H4 (cell line): ENCODE results near the gene CDKN2C. TPM values are rescaled to one million over a fixed set of nuclear protein-coding genes. Genes with fewer than 3 reads are reported as not detected.
"Not testable (repeated sequence)": the region's sequence is repeated elsewhere in the genome, so short reads cannot be mapped to it uniquely, and the experiment has no call there.

ENCODE experiments used
- DNase-seq: peaks from one replicate; pipeline ENCODE4 v3.0.0-alpha.2; 2015; ENCODE audit warnings: low spot score
- total RNA-seq: library from RNA; depleted of rRNA; stranded (reverse); fragments of >200 nt; shearing (Covaris generic); gene quantifications from 2 replicates; pipeline ENCODE4 v1.2.3, GENCODE V29; 2014; rRNA removed

The CDKN2C gene
- 167 and 185 TPM in 2 replicates for total RNA-seq

DNA sequence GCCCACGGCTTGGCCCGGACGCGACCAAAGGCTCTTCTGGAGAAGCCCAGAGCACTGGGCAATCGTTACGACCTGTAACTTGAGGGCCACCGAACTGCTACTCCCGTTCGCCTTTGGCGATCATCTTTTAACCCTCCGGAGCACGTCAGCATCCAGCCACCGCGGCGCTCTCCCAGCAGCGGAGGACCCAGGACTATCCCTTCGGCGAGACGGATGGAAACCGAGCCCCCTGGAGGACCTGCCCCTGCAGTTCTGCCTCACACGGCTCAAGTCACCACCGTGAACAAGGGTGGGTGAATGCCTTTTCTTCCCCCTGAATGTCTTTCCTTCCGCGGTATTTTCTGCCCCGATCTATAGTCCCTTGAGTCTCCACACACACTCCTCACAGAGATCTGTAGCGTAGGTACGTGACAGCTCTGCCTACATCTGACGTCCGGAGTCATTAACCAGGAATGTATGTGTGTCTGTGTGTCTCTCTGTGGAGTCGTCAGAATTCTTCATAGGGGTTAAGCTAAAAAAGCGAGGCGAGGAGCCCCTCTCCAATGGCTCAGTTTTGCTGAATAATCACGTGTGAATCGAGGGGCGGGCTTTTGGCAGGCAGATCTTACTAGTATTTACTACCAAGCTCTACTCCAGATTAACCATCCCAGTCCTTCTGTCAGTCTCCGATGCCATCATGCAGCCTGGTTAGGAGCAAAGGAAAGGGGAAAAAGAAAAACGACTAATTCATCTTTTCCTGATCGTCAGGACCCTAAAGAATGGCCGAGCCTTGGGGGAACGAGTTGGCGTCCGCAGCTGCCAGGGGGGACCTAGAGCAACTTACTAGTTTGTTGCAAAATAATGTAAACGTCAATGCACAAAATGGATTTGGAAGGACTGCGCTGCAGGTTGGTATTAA lies at the start of gene CDKN2C:
CDKN2C (plus strand) TSS at position 635 of the 898 bp plus-strand sequence; CDS start at position 759, 124 bp downstream.
- DNase-seq = peak; percentile 91

- no peak for DNase-seq
These were observed 49.6 kb upstream of the CDKN2C start for GRCh38 chr1:50920409-50920808.

DNA sequence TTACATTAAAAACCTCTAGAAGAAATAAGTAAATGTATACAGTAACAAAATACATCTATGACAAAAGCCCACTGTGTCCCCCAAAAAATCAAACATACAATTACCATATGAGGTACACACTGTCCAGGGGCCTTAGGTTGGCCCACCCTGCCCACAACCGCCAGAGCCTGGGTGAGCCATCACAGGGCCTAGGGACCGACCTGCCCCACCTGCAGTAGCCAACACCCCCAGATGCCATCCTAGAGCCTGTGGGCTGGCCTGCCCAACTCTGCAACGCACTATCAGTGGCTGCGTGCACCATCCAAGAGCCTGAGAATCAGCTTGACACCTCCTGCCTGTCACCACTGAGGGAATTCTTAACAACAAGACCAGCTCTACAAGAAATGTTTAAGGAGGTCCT lies 49.0 kb upstream of the CDKN2C start:
- no peak for DNase-seq

DNA sequence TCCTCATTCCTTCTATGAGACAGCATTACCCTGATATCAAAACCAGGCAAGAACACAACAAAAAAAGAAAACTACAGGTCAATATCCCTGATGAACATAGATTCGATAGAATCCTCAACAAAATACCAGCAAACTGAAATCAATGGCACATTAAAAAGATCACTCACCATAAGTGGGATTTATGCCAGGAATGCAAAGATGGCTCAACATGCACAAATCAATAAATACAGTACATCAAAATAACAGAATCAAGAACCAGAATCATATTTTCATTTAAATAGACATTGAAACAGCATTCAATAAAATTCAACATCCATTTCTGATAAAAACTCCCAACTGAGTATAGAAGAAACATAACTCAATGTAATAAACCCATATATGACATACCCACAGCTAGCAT lies 46.5 kb upstream of the CDKN2C start:
- DNase-seq = no peak

DNA sequence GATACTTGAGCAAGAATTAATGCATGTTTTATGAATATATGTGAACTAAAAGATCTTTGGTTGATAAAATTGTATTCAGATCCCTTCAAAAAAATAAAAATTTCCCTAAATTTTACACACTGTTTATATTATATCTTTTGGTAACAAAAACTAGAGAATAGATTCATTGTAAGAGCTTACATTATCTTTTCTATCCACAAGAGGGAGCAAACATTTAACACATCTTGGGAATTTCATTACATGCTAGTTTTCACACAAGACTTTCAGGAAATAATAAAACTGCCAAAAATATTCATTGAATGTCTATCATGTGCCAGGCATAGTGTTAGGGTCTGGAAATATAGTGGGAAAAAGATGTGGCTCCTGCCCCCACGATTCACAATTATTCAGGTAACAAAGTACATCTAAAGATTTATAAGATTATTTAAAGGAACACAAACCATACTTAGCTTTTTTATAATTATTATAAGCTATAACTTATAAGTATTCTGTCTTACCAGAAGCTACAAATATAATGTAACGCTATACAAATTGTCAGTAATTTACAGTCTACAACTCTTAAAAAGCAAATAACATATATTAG lies 40.6 kb upstream of the CDKN2C start:
- DNase-seq = peak; percentile 44

- no peak for DNase-seq
These were observed 39.9 kb upstream of the CDKN2C start for GRCh38 chr1:50930193-50930592.

GRCh38 chr1:50930965-50931737 lies 38.9 kb upstream of the CDKN2C start:
- no peak for DNase-seq

- DNase-seq = not testable (repeated sequence)
These were observed 38.0 kb upstream of the CDKN2C start for GRCh38 chr1:50932043-50932442.

- DNase-seq = not testable (repeated sequence)
These were observed 36.3 kb upstream of the CDKN2C start for GRCh38 chr1:50933770-50934169.

DNA sequence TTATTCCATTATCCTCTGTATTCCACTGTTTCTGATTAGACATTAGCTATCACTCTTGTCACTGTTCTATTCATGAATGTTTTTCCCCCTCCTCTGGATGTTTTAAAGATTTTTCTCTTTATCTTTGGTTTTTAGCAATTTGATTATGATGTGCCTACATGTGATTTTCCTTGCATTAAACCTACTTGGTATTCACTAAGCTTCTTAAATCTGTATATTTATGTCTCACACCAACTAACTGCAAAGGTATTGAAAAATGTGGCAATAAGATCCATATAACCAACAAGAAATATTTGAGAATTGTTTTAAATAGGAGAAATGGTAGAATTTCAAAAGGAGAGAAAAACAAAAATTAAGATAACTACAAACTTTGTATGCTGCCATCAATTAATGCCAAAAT lies 35.2 kb upstream of the CDKN2C start:
- DNase-seq = no peak

DNA sequence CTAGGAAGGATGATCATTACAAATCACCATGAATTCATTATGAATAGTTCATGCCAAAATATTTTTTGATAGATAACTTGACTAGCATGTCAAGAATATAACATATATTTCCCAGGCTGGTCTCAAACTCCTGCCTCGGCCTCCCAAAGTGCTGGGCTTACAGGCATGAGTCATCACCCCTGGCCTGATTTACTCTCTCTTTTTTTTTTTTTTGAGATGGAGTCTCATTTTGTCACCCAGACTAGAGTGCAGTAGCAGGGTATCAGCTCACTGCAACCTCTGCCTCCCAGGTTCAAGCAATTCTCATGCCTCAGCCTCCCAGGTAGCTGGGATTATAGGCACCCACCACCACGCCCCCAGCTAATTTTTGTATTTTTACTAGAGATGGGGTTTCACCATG lies 34.8 kb upstream of the CDKN2C start:
- not testable (repeated sequence) for DNase-seq

GRCh38 chr1:50936321-50936720 lies 33.7 kb upstream of the CDKN2C start:
- DNase-seq = no peak

GRCh38 chr1:50940291-50940690 lies 29.8 kb upstream of the CDKN2C start:
- no peak for DNase-seq

DNA sequence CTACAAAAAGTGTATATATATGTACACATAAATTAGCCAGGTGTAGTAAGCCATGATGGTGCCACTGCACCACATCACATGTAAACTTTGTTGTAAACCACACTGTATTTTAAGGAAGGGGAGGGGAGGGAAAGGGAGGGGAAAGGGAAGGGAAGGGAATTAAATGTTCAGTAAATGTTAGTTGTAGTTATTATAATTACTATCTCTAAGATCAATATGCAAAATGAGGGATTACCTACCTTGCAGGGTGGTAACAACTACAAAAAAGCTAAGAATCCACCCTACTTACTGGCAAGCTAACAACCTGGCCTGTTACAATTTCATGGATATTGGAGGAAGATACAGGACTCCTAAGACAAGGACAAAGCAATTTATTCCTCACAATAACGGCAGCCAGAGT lies 27.7 kb upstream of the CDKN2C start:
- no peak for DNase-seq

GRCh38 chr1:50949286-50949982 lies 20.6 kb upstream of the CDKN2C start:
- no peak for DNase-seq

DNA sequence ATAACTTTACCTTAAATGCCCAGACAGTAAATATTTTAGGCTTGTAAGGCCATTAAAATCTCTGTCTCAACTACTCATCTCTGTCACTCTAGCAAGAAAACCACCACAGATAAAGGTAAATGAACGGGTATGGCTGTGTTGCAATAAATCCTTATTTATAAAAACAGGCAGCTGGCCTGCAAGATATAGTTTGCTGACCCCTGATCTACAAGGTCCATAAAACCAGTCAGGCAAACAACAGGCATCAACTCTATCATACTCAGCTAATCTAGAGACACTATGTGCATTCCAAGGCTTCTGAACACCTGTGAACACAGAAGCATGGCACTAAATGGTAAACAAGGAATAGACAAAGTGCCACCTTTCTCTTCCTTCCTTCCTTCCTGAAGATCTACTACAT lies 19.6 kb upstream of the CDKN2C start:
- DNase-seq = no peak

DNA sequence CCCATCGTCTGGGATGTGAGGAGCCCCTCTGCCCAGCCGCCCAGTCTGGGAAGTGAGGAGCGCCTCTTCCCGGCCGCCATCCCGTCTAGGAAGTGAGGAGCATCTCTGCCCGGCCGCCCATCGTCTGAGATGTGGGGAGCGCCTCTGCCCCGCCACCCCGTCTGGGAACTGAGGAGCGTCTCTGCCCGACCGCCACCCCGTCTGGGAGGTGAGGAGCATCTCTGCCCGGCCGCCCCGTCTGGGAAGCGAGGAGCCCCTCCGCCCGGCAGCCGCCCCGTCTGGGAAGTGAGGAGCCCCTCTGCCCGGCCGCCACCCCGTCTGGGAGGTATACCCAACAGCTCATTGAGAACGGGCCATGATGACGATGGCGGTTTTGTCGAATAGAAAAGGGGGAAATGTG lies 17.5 kb upstream of the CDKN2C start:
- DNase-seq = not testable (repeated sequence)

DNA sequence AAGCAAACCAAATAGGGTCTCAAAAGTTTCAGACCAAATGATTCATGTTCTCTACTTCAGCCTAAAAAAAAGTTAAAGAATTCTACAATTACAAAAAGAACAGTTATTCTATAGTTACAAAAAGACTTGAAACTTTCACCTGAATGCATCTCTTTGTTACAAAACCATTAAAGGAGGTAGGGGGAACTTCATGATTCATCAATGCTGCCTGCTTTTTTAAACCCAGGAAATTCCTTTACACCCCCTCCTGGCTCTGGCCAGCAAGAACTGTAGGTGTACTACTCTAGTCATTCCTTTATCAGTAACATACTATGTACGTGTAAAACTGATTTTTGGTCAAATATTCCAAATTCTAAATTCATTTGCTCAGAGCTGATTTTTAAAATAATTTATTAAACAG lies 14.9 kb upstream of the CDKN2C start:
- no peak for DNase-seq

- peak; percentile 34 for DNase-seq
These were observed 10.6 kb upstream of the CDKN2C start for GRCh38 chr1:50959303-50959912.

DNA sequence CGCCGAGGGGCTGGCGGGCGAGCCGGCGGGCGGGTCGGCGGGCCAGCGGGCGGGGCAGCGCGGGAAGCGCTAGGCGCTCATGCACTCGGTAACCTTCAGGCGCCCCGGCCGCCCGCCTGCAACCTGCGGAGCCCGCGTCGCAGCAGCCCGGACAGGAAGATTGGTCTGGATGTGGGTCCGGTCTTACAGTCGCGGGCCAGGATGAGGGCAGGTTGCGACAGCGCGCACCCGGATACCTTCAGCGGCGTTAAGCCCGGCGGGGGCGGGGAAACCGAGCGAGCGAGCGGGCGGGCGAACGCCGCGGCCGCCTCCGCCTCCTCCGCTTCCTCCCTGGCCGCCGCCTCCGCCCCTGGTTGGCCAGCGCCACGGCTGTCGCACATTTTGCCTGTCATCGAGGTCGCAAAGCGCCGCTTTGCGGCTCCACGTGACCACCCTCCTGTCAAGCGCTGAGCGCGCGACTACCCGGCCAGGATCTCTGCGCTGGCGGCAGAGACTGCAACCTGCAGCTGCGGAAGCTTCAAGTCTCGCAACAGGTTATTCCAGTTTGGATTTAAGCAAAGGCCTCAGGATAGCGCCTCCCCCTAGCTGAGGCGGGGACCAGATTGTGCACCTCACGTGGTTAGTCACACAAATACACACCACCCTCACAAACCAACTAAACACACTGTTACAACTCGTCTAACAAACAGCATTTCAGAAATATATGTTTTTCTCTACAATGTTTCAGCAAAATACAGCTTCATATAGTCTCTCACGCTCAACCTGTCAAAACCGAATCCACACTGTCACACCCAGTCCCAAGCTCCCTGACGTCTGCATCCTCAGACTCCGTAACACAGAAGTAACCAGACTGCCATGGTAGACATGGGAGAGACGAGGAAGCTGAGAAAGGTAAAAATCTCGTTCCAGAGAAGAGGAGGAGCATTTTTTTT lies 9.9 kb upstream of the CDKN2C start, which contains the start of gene FAF1:
FAF1 (minus strand) TSS at position 355 of the 932 bp plus-strand sequence. CDS start 456 bp downstream, outside the sequence.
- DNase-seq = peak; percentile 97
